IMR-90 (cell line): ENCODE data around the gene L3MBTL3. TPM values are rescaled to one million over a fixed set of nuclear protein-coding genes. Genes with fewer than 3 reads are reported as not detected.

ENCODE experiments used
- ATAC-seq: fragments of 200-7000 bp; cut with Tn5 transposase; 2 replicates; pipeline ENCODE4 v1.9.1; 2020; ENCODE audit warnings: low read depth, mild to moderate bottlenecking, moderate library complexity
- BruUV-seq: library from RNA; stranded (reverse); fragments of 400-500 nt; replicated peaks from 2 replicates; lab custom pipeline; 2021; lab: Mats Ljungman, UMichigan
- CTCF ChIA-PET: fragments of 300-600 bp; formaldehyde crosslinking; extraction: SDS; loops from one replicate; lab custom pipeline; 2021; ENCODE audit warnings: antibody characterized with exemption; lab: Yijun Ruan, JAX
- POLR2A ChIA-PET: fragments of 300-600 bp; sonication (Branson Sonifier 250); formaldehyde crosslinking; loops from one replicate; lab custom pipeline; 2022; ENCODE audit warnings: antibody characterized with exemption; ENCODE audit not compliant: unreplicated experiment; lab: Charles Lee
- DNase-seq: peaks from one replicate; pipeline ENCODE4 v3.0.0; 2013
- H2AFZ ChIP-seq: replicated peaks from 2 replicates; pipeline ENCODE3; 2013; ENCODE audit warnings: low read length, mild to moderate bottlenecking; ENCODE audit not compliant: poor library complexity
- H2AK5ac ChIP-seq: 2 replicates; pipeline ENCODE4 v1.6.1; 2013; ENCODE audit warnings: low read depth, low read length, inconsistent platforms
- H2AK9ac ChIP-seq: replicated peaks from 2 replicates; pipeline ENCODE3; 2013; ENCODE audit warnings: mild to moderate bottlenecking, low read depth, low read length, moderate library complexity; ENCODE audit not compliant: poor library complexity
- H2BK120ac ChIP-seq: 2 replicates; pipeline ENCODE4 v1.6.1; 2013; ENCODE audit warnings: low read depth, low read length, inconsistent platforms
- H2BK15ac ChIP-seq: 3 replicates; pipeline ENCODE4 v1.6.1; 2013; ENCODE audit warnings: low read depth, low read length, inconsistent platforms
- H2BK20ac ChIP-seq: 2 replicates; pipeline ENCODE4 v1.6.1; 2013; ENCODE audit warnings: low read depth, mild to moderate bottlenecking, inconsistent platforms, low read length, moderate library complexity
- H2BK5ac ChIP-seq: 2 replicates; pipeline ENCODE4 v1.6.1; 2013; ENCODE audit warnings: mild to moderate bottlenecking, low read depth, low read length, inconsistent platforms; ENCODE audit not compliant: poor library complexity, severe bottlenecking
- H3K14ac ChIP-seq: replicated peaks from 2 replicates; pipeline ENCODE4 v1.6.1; 2013; ENCODE audit warnings: low read depth, low read length, inconsistent platforms
- H3K18ac ChIP-seq: 2 replicates; pipeline ENCODE4 v1.6.1; 2013; ENCODE audit warnings: low read depth, low read length, control low read depth
- H3K23ac ChIP-seq: 2 replicates; pipeline ENCODE4 v1.6.1; 2013; ENCODE audit warnings: low read depth, low read length, inconsistent platforms
- H3K27ac ChIP-seq: 2 replicates; pipeline ENCODE4 v1.5.1; 2013; ENCODE audit warnings: mild to moderate bottlenecking, control low read depth, low read length; ENCODE audit not compliant: insufficient read depth
- H3K27me3 ChIP-seq: 2 replicates; pipeline ENCODE4 v1.6.1; 2013; ENCODE audit warnings: low read length; ENCODE audit not compliant: control insufficient read depth, insufficient read depth
- H3K36me3 ChIP-seq: 2 replicates; pipeline ENCODE4 v1.6.1; 2013; ENCODE audit warnings: low read length, mixed read lengths; ENCODE audit not compliant: control insufficient read depth, insufficient read depth
- H3K4ac ChIP-seq: 2 replicates; pipeline ENCODE4 v1.6.1; 2013; ENCODE audit warnings: low read depth, low read length, inconsistent platforms
- H3K4me1 ChIP-seq: 2 replicates; pipeline ENCODE4 v1.6.1; 2013; ENCODE audit warnings: low read length, mixed read lengths; ENCODE audit not compliant: control insufficient read depth, insufficient read depth
- H3K4me2 ChIP-seq: 2 replicates; pipeline ENCODE4 v1.6.1; 2013; ENCODE audit warnings: low read depth, mild to moderate bottlenecking, control low read depth, low read length, moderate library complexity
- H3K4me3 ChIP-seq: 2 replicates; pipeline ENCODE4 v1.5.1; 2013; ENCODE audit warnings: low read depth, mild to moderate bottlenecking, control low read depth, low read length, moderate library complexity; ENCODE audit not compliant: insufficient read depth
- H3K56ac ChIP-seq: 2 replicates; pipeline ENCODE4 v1.6.1; 2013; ENCODE audit warnings: low read length, inconsistent platforms; ENCODE audit not compliant: insufficient read depth; ENCODE audit errors: extremely low read depth
- H3K79me1 ChIP-seq, 2 experiments: 2 replicates each; pipeline ENCODE4 v1.6.1; 2013; ENCODE audit warnings: low read length in 2 of 2, inconsistent platforms in 1 of 2, low read depth in 1 of 2
- H3K9ac ChIP-seq: 2 replicates; pipeline ENCODE4 v1.6.1; 2013; ENCODE audit warnings: low read depth, low read length, control low read depth
- H3K9me1 ChIP-seq: 2 replicates; pipeline ENCODE4 v1.6.1; 2013; ENCODE audit warnings: low read length, inconsistent platforms; ENCODE audit not compliant: insufficient read depth
- H3K9me3 ChIP-seq: 2 replicates; pipeline ENCODE4 v1.6.1; 2013; ENCODE audit warnings: low read length; ENCODE audit not compliant: control insufficient read depth, insufficient read depth
- H4K20me1 ChIP-seq: 2 replicates; pipeline ENCODE4 v1.6.1; 2013; ENCODE audit warnings: low read length, inconsistent platforms; ENCODE audit not compliant: insufficient read depth
- H4K5ac ChIP-seq: 2 replicates; pipeline ENCODE4 v1.6.1; 2013; ENCODE audit warnings: mild to moderate bottlenecking, low read depth, low read length, control low read depth
- H4K8ac ChIP-seq, 2 experiments: 2 replicates each; pipeline ENCODE4 v1.6.1; 2013; ENCODE audit warnings: low read depth in 2 of 2, low read length in 2 of 2, control low read depth in 1 of 2, inconsistent platforms in 1 of 2
- H4K91ac ChIP-seq: 2 replicates; pipeline ENCODE4 v1.6.1; 2013; ENCODE audit warnings: low read depth, low read length, inconsistent platforms; ENCODE audit not compliant: insufficient read depth
- CEBPB ChIP-seq: IDR thresholded peaks from 2 replicates; pipeline ENCODE4 v1.6.1; 2012; ENCODE audit warnings: low read depth, low read length, improper control_type of control experiment
- CHD1 ChIP-seq: IDR thresholded peaks from 2 replicates; pipeline ENCODE4 v1.6.1; 2012; ENCODE audit warnings: low read depth, low read length, improper control_type of control experiment
- CTCF ChIP-seq: conservative IDR thresholded peaks from 2 replicates; pipeline ENCODE4 v1.5.1; 2012; ENCODE audit warnings: mild to moderate bottlenecking, low read depth, low read length, improper control_type of control experiment
- MAFK ChIP-seq: IDR thresholded peaks from 2 replicates; pipeline ENCODE4 v1.6.1; 2012; ENCODE audit warnings: low read depth, low read length, improper control_type of control experiment
- MAZ ChIP-seq: IDR thresholded peaks from 2 replicates; pipeline ENCODE4 v1.6.1; 2012; ENCODE audit warnings: low read depth, mild to moderate bottlenecking, low read length, improper control_type of control experiment, moderate library complexity, borderline replicate concordance
- MXI1 ChIP-seq: IDR thresholded peaks from 2 replicates; pipeline ENCODE4 v1.6.1; 2012; ENCODE audit warnings: low read depth, mild to moderate bottlenecking, low read length, moderate library complexity, borderline replicate concordance
- NFE2L2 ChIP-seq: fragments of 150-350 bp; IDR thresholded peaks from 2 replicates; pipeline ENCODE4 v1.6.1; 2016; ENCODE audit warnings: low read depth, mild to moderate bottlenecking, low read length
- POLR2A ChIP-seq: IDR thresholded peaks from 2 replicates; pipeline ENCODE4 v1.6.1; 2012; ENCODE audit warnings: mild to moderate bottlenecking, low read depth, low read length
- RAD21 ChIP-seq: IDR thresholded peaks from 2 replicates; pipeline ENCODE4 v1.6.1; 2012; ENCODE audit warnings: low read length, improper control_type of control experiment
- RCOR1 ChIP-seq: IDR thresholded peaks from 2 replicates; pipeline ENCODE4 v1.6.1; 2012; ENCODE audit warnings: mild to moderate bottlenecking, low read length, improper control_type of control experiment; ENCODE audit not compliant: insufficient replicate concordance
- RFX5 ChIP-seq: IDR thresholded peaks from 2 replicates; pipeline ENCODE4 v1.8.0; 2012; ENCODE audit warnings: low read depth, mild to moderate bottlenecking, low read length, moderate library complexity
- SMC3 ChIP-seq: fragments of 150-350 bp; IDR thresholded peaks from 2 replicates; pipeline ENCODE4 v1.6.1; 2016; ENCODE audit warnings: low read depth, mild to moderate bottlenecking, antibody characterized with exemption, low read length, moderate library complexity
- WGBS, 2 experiments: methylation state at CpG; one replicate each; pipeline versions ENCODE4 v1.1.5 to v1.1.7; 2013; ENCODE audit warnings: missing lambda C conversion rate in 2 of 2; ENCODE audit not compliant: insufficient read length in 1 of 2; ENCODE audit errors: extremely low coverage in 2 of 2; 5-methylcytosine and 5-hydroxymethylcytosine counted together
- dilution Hi-C: fragments of 300-500 bp; cut with HindIII; formaldehyde crosslinking; loops from one replicate; pipeline ENCODE4 v1.14.3; 2018; ENCODE audit warnings: low sequenced_read_pairs; ENCODE audit not compliant: unreplicated experiment
- in situ Hi-C: fragments of 300-500 bp; cut with MboI; formaldehyde crosslinking; loops from 3 replicates; pipeline ENCODE4 v1.14.3; 2019; ENCODE audit warnings: low sequenced_read_pairs, inconsistent platforms, mixed read lengths
- intact Hi-C: fragments of 100-400 bp; cut with micrococcal nuclease; formaldehyde crosslinking; loops from 2 replicates; pipeline ENCODE4 v1.10.0; 2022
- polyA plus RNA-seq, 3 experiments: library from polyadenylated mRNA; depleted of rRNA; stranded (reverse); fragments of >200 nt; gene quantifications; 2 replicates each; pipeline ENCODE4 v1.2.3, GENCODE V29; 2012; ENCODE audit warnings: low replicate concordance in 1 of 3
- total RNA-seq: library from RNA; depleted of rRNA; stranded (reverse); fragments of >200 nt; gene quantifications from 2 replicates; pipeline ENCODE4 v1.2.3, GENCODE V29; 2012

Gene L3MBTL3
- total and polyA plus RNA-seq, 2 of the 4 experiments (the other 2 are of a cell fraction) = 7.2 to 10.9 TPM

GRCh38 chr6:129980821-129981220 lies 37.6 kb upstream of the L3MBTL3 start:
- Histone ChIP-seq H3K4me3 (no peak overlapping the region), H3K4me2 (no peak overlapping the region), H2AFZ (no peak overlapping the region), H4K8ac (no peak overlapping the region), H3K27me3 (no peaks in the 10 kb centered on the region), H2BK5ac (no peak overlapping the region), H2AK9ac (no peak overlapping the region), H3K79me1 (no peaks in the 10 kb centered on the region), H2BK120ac (no peak overlapping the region), H3K14ac (no peak overlapping the region), H4K91ac (no peak overlapping the region), H2BK20ac (no peak overlapping the region), H3K36me3 (no peaks in the 10 kb centered on the region), H2BK15ac (no peak overlapping the region), H3K4me1 (no peaks in the 10 kb centered on the region), H4K20me1 (no peaks in the 10 kb centered on the region), H3K9ac (no peak overlapping the region), H3K23ac (no peak overlapping the region), H3K27ac (no peak overlapping the region), H4K5ac (no peak overlapping the region), H3K18ac (no peak overlapping the region), H3K56ac (no peak overlapping the region), H3K9me1 (no peaks in the 10 kb centered on the region), H3K4ac (no peak overlapping the region), H3K9me3 (peaks cover 15% of the 10 kb centered on the region), H2AK5ac (no peak overlapping the region)
- WGBS, 2 experiments = no CpG with 5 or more reads among the region's 1 CpG
- intact Hi-C loops = loop anchor here (1.0 to 2.0 kb wide), 2 partner anchors 88 to 383 kb away; no protein-coding TSS in a partner anchor
- ATAC-seq (no peak), DNase-seq (no peak)
- no peak for TF ChIP-seq SMC3
- TF ChIP-seq CEBPB = no peak
- TF ChIP-seq MXI1 = no peak
- TF ChIP-seq RCOR1 = no peak
- no peak for TF ChIP-seq CHD1
- no peak for TF ChIP-seq CTCF
- TF ChIP-seq NFE2L2 = no peak
- TF ChIP-seq RAD21 = no peak
- no peak for TF ChIP-seq MAZ
- no peak for TF ChIP-seq MAFK
- no peak for TF ChIP-seq RFX5
- TF ChIP-seq POLR2A = no peak
- dilution Hi-C loops = no loop called here
- CTCF ChIA-PET = interaction anchor here (1.2 kb wide), 1 partner anchor 90 kb away, joined by 3 read pairs; no protein-coding TSS in a partner anchor
- BruUV-seq = no TSS peak
- POLR2A ChIA-PET = no interaction called here
- in situ Hi-C loops = no loop called here
